SKM-1 treated with dmso at 0.1 percent for 144 hours (cell line): ENCODE data around the gene RANBP17.
"Not testable (repeated sequence)": the region's sequence is repeated elsewhere in the genome, so short reads cannot be mapped to it uniquely, and the experiment has no call there.

Experiments
- DNase-seq: peaks from one replicate; lab custom pipeline; 2025; ENCODE audit not compliant: unreplicated experiment; lab: John Stamatoyannopoulos, UW

The RANBP17 gene

DNA sequence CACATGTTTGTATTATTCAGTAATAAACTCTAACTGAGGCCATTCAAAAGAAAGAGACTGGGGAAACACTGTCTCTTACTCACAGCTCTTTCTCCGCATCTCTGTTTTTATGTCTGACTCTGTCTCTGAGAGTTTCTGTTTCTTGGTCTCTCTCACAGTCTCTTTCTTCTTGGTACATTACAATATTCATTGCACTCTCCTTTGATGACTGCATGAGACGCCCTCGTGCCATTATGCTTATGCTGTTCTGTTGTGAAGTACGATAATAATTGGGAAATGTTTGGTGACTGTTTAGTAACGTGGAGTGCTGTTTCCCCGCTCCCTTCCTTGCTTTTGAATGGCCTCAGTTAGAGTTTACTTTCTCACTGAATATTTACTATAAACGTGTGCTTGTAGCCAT lies 421.9 kb downstream of the RANBP17 start:
- DNase-seq = no peak

DNA sequence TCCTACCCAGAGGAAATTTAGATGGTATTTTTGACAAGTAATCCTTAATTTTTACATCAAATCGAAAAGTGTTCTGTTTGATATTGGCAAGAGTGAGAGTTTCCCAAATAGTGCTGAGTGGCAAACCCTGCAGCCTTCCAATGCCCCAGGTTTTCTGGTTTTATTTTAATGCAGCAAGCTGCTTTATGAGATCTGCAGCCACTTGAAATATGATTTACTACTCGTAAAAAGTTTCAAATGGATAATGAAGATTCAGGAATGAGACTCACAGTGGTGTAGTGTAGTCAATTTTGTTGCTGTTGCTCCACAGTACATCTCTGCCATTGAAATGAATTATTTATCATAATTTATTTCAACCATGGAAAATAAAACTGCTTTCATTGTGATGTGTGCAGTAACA lies 423.6 kb downstream of the RANBP17 start:
- no peak for DNase-seq

DNA sequence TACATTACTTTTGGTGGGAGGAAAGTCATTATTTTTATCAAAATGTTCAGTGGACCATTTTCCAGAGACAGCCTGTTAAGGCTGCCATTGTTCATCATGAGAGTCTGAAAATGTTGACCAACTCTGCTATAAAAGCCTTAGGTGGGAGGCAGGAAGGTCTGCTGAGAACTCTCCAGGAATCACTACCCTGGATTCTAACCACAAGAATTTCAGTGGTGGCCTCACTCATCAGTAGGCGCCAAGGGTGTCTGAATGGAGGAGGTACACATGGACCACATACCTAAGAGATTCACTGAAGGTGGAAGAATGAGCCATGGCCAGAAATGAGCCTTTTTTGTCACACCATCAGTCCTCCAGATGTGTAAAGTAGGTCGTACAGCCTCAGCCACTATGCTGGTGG lies 426.2 kb downstream of the RANBP17 start:
- DNase-seq = no peak

GRCh38 chr5:171291371-171291770 lies 429.6 kb downstream of the RANBP17 start:
- no peak for DNase-seq

- DNase-seq = no peak
Measured at GRCh38 chr5:171295299-171295698, 433.5 kb downstream of the RANBP17 start.

- DNase-seq = no peak
Measured at GRCh38 chr5:171295801-171296200, 434.0 kb downstream of the RANBP17 start.

- DNase-seq = not testable (repeated sequence)
Measured at GRCh38 chr5:171297941-171298340, 436.1 kb downstream of the RANBP17 start.

GRCh38 chr5:171299228-171299627 lies 437.4 kb downstream of the RANBP17 start:
- no peak for DNase-seq

- no peak for DNase-seq
Measured at GRCh38 chr5:171299851-171300250, 438.0 kb downstream of the RANBP17 start.

DNA sequence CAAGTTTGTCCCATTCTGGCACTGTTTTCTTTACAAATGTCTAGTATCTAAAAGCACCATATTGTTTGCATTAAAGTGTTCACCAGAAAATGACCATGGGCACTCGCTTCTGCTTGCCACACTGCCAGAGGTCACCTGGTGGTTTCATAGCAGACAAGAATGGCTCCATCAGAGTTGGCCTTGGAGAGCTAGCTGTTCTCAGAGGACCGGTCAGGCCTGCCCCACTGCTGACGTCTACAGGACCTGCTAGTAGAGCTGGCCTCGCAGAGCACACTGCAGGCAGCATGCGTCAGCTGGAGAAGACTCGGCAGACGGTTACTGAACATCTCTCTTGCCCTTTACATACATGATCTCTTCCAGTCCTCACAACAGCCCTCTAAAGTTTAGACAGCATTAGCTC lies 438.5 kb downstream of the RANBP17 start:
- no peak for DNase-seq

GRCh38 chr5:171306166-171306565 lies 444.3 kb downstream of the RANBP17 start:
- DNase-seq = no peak

DNA sequence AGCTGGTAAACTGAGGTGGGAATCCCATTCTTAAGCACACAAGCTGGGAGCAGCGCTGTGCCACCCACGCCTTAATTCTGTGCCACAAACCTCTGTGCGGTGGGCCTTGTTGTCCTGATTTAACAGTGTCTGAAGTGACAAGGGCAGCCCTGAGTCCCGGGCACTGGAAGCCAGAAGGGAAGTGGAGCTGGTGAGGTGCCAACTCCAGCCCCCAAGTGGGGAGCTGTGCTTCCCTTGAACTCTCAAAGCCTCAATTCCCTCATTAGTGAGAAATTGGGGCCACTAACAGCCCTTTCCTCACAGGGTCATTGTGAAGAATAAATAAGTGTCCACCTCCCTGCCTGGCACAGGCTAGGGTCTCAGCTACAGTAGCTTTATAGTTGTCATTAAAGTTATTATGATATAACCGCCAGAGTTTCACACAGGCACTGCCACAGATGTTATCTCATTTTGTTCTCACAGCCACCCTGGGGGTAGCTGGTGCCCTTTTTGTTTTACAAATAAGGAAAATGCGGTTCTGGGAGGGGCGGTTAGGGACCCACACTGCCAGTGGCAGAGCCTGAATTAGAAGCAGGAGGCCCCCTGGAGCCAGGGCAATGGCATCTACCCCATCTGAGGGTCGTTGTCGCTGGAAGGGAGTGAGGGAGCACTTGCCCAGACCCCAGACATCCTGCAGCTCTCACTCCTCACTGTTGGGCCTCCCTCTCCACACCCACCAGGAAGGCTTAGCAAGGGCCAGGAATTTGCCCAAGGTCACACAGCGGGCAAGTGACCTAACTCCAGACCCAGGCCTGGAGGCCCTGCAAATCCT lies 445.2 kb downstream of the RANBP17 start:
- no peak for DNase-seq

- no peak for DNase-seq
Measured at GRCh38 chr5:171307789-171308452, 446.1 kb downstream of the RANBP17 start.

DNA sequence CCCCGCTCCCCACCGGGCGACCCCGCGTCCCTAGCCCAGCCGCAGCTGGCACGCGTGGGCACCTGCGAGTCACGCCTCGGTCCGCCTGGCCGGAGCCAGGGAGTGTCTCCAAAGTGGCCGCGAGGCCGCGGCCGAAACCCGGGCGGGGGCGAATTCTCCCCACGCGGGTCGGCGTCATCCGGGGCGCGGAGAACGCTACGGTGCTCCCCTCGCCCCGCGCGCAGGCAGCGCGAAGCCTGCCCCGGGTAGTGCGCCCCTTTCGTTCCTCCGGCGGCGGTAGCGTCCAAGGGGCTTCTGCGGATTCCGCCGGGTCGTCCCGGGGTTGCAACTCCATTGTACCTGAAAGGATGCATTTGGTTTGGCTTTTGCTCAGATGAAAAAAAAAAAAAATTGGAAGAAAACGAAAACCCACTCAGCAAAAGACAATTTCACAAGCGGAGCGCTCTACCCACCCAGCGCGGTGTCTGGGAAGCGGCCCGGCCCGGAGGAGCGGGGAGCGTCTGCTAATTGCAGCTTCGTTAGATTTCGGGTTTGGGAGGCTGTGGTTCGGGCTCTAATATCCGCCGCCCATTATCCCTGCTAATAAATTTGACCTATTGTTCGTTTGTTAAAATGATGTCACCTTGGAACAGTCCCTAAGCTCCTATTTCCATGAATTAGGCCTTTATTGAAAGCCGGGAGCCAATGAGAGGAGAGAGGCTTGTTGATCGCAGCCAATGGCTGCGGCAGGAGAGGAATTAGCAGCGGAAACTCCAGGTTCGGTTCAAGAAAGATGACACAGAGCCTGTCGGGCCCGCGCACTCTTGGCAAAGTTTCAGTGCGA lies 446.8 kb downstream of the RANBP17 start, which contains the start of gene TLX3:
Gene TLX3, plus strand, starts transcription at position 796 of the 823 bp plus-strand sequence. CDS start 118 bp downstream, outside the sequence.
- no peak for DNase-seq

DNA sequence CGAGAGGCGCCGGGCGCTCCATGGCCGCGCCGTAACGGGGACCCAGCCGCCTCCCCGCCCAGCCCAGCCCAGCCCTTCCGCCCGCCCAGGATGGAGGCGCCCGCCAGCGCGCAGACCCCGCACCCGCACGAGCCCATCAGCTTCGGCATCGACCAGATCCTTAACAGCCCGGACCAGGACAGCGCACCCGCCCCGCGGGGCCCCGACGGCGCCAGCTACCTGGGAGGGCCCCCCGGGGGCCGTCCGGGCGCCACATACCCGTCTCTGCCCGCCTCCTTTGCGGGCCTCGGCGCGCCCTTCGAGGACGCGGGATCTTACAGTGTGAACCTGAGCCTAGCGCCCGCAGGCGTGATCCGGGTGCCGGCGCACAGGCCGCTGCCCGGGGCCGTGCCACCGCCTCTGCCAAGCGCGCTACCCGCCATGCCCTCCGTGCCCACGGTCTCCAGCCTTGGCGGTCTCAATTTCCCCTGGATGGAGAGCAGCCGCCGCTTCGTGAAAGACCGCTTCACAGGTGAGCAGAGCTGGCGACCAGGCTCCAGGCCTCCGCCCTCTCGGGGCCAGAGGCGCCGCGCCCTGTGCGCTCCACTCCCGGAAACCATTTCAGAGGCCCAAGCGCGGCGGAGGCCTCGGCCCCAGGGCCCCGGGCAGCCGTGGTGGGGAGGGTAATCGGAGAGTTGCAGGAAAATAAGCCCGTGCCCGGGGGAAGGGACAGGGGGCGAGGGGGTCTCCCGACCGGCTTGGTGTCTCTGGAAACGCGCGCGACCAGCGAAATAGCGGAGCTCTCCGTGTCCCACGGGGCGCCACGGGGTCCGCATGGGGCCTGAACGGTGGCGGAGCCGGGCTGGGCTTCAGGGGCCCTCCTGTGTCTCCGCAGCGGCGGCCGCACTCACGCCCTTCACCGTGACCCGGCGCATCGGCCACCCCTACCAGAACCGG lies 447.7 kb downstream of the RANBP17 start:
- DNase-seq = no peak

- DNase-seq = no peak
Measured at GRCh38 chr5:171310212-171310818, 448.5 kb downstream of the RANBP17 start.

GRCh38 chr5:171310819-171311321 lies 449.1 kb downstream of the RANBP17 start:
- no peak for DNase-seq

- no peak for DNase-seq
Measured at GRCh38 chr5:171311322-171312077, 449.7 kb downstream of the RANBP17 start.
